ENCODE results near the gene THAP8. TPM values are rescaled to one million over a fixed set of nuclear protein-coding genes. Genes with fewer than 3 reads are reported as not detected.
A peak's percentile ranks its signal among the peaks of the same experiment; 100 is the strongest.

Gene THAP8
- 1 to 10 TPM; 2.3 to 7.9 TPM for total RNA-seq

DNA sequence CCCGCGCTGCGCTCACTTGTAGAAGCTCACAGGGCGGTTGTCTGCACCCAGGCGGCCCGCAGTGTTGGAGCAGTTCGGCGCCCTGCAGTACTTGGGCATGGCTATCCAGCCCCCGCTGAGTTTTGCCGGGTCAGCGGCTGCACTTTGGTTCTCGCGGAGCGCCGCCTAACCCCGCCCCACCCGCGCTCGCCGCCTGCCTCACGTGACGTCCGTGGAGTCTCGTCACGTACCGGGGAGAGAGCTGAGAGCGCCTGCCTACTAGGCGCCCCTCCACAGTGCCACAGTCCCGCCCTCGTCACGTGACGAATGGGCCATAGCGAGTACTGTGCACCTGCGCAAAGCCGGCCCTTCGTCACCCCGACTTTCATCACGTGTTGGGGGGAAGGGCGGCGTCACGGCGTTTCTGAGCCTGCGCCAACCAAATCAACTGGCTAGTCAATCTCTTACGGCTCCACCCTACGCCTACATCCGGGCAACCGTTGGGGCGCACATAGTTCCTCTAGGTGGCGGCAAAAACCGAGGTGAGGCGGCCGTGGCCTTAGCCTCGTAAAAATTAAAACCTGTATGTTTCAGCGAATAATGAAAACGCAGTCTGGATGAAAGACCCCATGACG, at the start of gene THAP8:
THAP8 (minus strand) TSS at position 167 of the 614 bp plus-strand sequence; CDS start at position 99, 68 bp downstream.
- H3K4me3 Mint-ChIP-seq: peak within 1 kb of the TSS; percentile 91
- peaks cover 6% of the 10 kb centered on the region for H3K36me3 Mint-ChIP-seq (ENCODE audit: low read depth)
- no peaks in the 10 kb centered on the region for H3K27me3 Mint-ChIP-seq
- ATAC-seq (replicated peaks): peak; percentile 91
- H3K27ac Mint-ChIP-seq: peak within 1 kb of the TSS; percentile 84
- H3K9me3 Mint-ChIP-seq: no peaks in the 10 kb centered on the region
- H3K4me1 Mint-ChIP-seq: peaks cover 13% of the 10 kb centered on the region

GRCh38 chr19:36103040-36103626, 49.0 kb upstream of the THAP8 start:
- no peaks in the 10 kb centered on the region for H3K27me3 Mint-ChIP-seq
- no peaks in the 10 kb centered on the region for H3K9me3 Mint-ChIP-seq
- ATAC-seq (replicated peaks): no peak
- H3K4me3 Mint-ChIP-seq: no peak overlapping the region
- H3K36me3 Mint-ChIP-seq (ENCODE audit: low read depth): peaks cover 13% of the 10 kb centered on the region
- H3K4me1 Mint-ChIP-seq: no peaks in the 10 kb centered on the region
- no peak overlapping the region for H3K27ac Mint-ChIP-seq

DNA sequence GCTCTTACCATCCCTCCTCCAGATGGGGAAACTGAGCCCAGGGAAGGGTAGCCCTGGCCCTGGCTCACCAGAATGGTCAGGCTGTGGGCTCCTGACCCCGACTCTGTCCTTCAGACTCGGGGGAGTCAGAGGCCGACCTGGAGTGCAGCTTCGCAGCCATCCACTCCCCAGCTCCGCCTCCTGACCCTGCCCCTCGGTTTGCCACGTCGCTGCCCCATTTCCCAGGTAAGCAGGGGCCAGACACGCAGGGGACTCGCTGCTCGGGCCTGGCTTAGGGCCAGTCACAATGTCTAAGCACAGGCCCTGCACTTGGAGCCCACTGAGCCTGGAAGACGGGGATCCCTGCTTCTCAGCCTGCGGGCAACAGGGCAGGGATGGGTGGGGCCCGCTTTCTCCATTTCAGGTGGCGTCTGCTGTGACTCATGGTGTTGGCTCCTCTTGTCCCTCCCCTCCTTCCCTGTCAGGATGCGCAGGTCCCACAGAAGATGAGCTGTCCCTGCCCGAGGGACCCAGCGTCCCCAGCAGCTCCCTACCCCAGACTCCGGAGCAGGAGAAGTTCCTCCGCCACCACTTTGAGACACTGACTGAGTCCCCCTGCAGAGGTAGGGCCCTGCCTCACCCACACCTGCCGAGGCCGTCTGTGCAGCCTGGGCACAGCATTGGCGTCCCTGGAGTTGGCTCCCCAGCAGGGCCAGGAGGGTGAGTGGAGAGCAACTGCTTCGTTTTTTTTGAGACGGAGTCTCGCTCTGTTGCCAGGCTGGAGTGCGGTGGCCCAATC, 47.7 kb upstream of the THAP8 start:
- no peaks in the 10 kb centered on the region for H3K27me3 Mint-ChIP-seq
- H3K27ac Mint-ChIP-seq: no peak overlapping the region
- no peak for ATAC-seq (replicated peaks)
- H3K4me3 Mint-ChIP-seq: no peak overlapping the region
- H3K9me3 Mint-ChIP-seq: no peaks in the 10 kb centered on the region
- H3K4me1 Mint-ChIP-seq: no peaks in the 10 kb centered on the region
- peaks cover 21% of the 10 kb centered on the region for H3K36me3 Mint-ChIP-seq (ENCODE audit: low read depth)

DNA sequence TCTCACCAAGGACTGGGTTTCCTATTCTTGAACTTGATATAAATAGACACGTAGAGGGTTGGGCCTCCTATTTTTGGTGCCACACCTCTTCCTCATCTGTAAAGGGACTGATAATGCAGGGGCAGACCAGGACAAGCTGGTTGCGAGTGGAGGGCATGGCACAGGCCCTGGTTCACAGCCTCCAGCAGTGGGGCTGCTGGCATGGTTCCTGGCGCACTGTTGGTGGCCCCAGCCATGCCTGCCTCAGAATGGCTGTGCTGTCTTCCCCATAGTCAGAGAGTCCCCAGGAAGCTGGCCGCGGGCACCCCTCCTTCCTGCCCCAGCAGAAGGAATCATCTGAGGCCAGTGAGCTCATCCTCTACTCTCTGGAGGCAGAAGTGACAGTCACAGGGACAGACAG, 46.4 kb upstream of the THAP8 start:
- ATAC-seq (replicated peaks): no peak
- Mint-ChIP-seq H3K4me1 (no peaks in the 10 kb centered on the region), H3K9me3 (no peaks in the 10 kb centered on the region), H3K4me3 (no peak overlapping the region), H3K36me3 (ENCODE audit: low read depth) (peaks cover 24% of the 10 kb centered on the region), H3K27me3 (no peaks in the 10 kb centered on the region), H3K27ac (no peak overlapping the region)

DNA sequence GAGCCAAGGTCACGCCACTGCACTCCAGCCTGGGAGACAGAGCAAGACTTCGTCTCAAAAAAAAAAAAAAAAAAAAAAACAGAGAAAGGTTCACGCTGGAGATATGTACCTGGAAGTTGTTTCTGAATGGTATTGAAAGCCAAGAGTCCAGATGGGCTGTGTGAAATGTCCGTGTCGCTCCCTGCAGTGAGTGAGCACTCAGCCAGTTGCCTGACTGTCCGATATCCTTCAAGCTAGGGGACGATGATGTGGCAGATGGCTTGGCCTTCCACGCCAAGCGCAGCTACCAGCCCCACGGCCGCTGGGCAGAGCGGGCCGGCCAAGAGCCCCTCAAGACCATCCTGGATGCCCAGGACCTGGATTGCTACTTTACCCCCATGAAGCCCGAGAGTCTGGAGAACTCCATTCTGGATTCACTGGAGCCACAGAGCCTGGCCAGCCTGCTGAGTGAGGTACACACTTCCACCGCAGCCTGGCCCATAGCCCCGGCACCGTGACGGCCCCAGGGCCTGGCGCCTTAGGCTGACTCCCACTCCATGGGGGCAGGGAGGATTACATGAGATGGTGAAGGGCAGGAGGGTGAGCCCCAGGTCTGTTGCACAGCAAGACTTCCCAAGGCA, 45.2 kb upstream of the THAP8 start:
- Mint-ChIP-seq H3K27me3 (no peaks in the 10 kb centered on the region), H3K9me3 (no peaks in the 10 kb centered on the region), H3K4me3 (no peak overlapping the region), H3K36me3 (ENCODE audit: low read depth) (peaks cover 31% of the 10 kb centered on the region), H3K27ac (no peak overlapping the region), H3K4me1 (no peaks in the 10 kb centered on the region)
- no peak for ATAC-seq (replicated peaks)

DNA sequence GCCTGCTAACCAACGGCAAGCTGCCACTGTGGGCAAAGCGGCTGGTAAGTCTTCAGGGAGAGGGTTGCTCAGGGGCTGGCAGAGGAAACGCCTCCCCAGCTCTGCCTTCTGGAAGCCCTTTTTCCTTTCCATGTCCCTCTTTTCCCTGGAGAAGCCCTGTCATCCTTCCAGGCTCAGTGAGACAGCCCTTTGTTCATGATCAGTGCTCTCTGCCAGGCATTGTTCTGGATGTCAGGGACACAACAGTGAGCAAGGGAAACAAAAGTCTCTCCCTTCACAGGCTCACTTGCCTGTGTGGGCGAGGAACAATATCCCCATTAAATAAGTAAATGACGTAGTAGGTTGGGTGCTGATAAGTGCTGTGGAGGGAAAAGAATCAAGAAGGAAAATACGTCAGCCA, 43.0 kb upstream of the THAP8 start:
- H3K27me3 Mint-ChIP-seq: no peaks in the 10 kb centered on the region

DNA sequence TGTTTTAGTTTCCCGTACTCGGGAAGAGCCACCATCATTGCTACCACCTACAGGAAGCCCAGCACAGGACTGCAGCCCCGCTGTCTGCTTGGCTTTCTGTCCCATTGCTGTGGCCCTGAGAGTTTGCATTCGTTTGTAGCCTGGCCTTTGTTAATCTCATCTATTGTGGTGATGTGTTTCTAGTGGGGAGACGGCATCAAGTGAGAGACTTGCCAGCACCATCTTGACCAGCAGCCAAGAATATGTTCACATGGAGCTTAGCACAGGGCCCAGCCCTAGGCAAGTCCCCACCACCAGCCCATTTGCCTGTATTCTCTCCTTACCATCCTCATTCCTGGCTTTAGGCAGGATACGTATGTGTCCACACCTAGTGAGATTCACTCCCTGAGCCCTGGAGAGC, 39.6 kb upstream of the THAP8 start:
- peak overlapping the region; percentile 53 for H3K4me3 Mint-ChIP-seq
- ATAC-seq (replicated peaks): no peak
- H3K27ac Mint-ChIP-seq: peak overlapping the region; percentile 66
- peaks cover 18% of the 10 kb centered on the region for H3K4me1 Mint-ChIP-seq
- no peaks in the 10 kb centered on the region for H3K9me3 Mint-ChIP-seq
- H3K27me3 Mint-ChIP-seq: no peaks in the 10 kb centered on the region
- peaks cover 52% of the 10 kb centered on the region for H3K36me3 Mint-ChIP-seq (ENCODE audit: low read depth)

More for the DNA sequence above, 43.0 kb upstream of the THAP8 start:
- no peak overlapping the region for H3K4me3 Mint-ChIP-seq
- peaks cover 42% of the 10 kb centered on the region for H3K36me3 Mint-ChIP-seq (ENCODE audit: low read depth)
- no peak overlapping the region for H3K27ac Mint-ChIP-seq
- ATAC-seq (replicated peaks): no peak
- peaks cover 13% of the 10 kb centered on the region for H3K4me1 Mint-ChIP-seq
- H3K9me3 Mint-ChIP-seq: no peaks in the 10 kb centered on the region

- H3K36me3 Mint-ChIP-seq (ENCODE audit: low read depth): peaks cover 52% of the 10 kb centered on the region
- peaks cover 18% of the 10 kb centered on the region for H3K4me1 Mint-ChIP-seq
- H3K4me3 Mint-ChIP-seq: peak overlapping the region; percentile 53
- H3K9me3 Mint-ChIP-seq: no peaks in the 10 kb centered on the region
- H3K27me3 Mint-ChIP-seq: no peaks in the 10 kb centered on the region
- peak; percentile 93 for ATAC-seq (replicated peaks)
- peak overlapping the region; percentile 66 for H3K27ac Mint-ChIP-seq
These were observed 39.1 kb upstream of the THAP8 start for GRCh38 chr19:36093146-36093662.

GRCh38 chr19:36092566-36092965, 38.5 kb upstream of the THAP8 start:
- Mint-ChIP-seq H3K27ac (peak overlapping the region; percentile 66), H3K4me1 (peaks cover 18% of the 10 kb centered on the region), H3K9me3 (no peaks in the 10 kb centered on the region), H3K27me3 (no peaks in the 10 kb centered on the region), H3K4me3 (peak overlapping the region; percentile 53), H3K36me3 (ENCODE audit: low read depth) (peaks cover 54% of the 10 kb centered on the region)
- peak; percentile 6 for ATAC-seq (replicated peaks)

- no peak for ATAC-seq (replicated peaks)
- Mint-ChIP-seq H3K36me3 (ENCODE audit: low read depth) (peaks cover 46% of the 10 kb centered on the region), H3K9me3 (no peaks in the 10 kb centered on the region), H3K27me3 (no peaks in the 10 kb centered on the region), H3K4me1 (peaks cover 18% of the 10 kb centered on the region), H3K4me3 (no peak overlapping the region), H3K27ac (no peak overlapping the region)
These were observed 37.0 kb upstream of the THAP8 start for GRCh38 chr19:36090910-36091695.

GRCh38 chr19:36089847-36090246, 35.8 kb upstream of the THAP8 start:
- Mint-ChIP-seq H3K36me3 (ENCODE audit: low read depth) (peaks cover 50% of the 10 kb centered on the region), H3K4me1 (peaks cover 18% of the 10 kb centered on the region), H3K27me3 (no peaks in the 10 kb centered on the region), H3K9me3 (no peaks in the 10 kb centered on the region), H3K27ac (no peak overlapping the region), H3K4me3 (no peak overlapping the region)
- ATAC-seq (replicated peaks): no peak

DNA sequence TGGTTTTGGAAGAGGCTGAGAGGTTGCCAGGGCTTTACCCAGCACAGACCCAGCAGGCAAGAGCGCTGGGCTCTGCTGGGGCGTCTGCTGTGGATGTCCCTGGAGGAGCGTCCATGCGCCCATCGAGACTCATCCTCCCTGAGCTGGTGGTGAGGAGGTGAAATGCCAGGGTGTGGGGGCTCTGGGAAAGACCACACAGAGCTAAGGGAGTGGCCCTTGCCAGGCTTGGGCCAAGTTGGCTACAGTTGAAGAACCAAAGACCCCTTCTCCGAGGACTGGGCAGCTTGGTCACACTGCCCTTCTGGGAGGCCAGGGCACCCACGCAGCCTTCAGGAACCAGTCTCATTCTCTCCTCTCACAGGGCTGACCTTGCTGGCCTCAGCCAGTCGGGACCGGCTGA, 32.2 kb upstream of the THAP8 start:
- ATAC-seq (replicated peaks): no peak
- Mint-ChIP-seq H3K27ac (no peak overlapping the region), H3K27me3 (no peaks in the 10 kb centered on the region), H3K36me3 (ENCODE audit: low read depth) (peaks cover 62% of the 10 kb centered on the region), H3K9me3 (no peaks in the 10 kb centered on the region), H3K4me1 (peaks cover 5% of the 10 kb centered on the region), H3K4me3 (no peak overlapping the region)

GRCh38 chr19:36084231-36085009, 30.3 kb upstream of the THAP8 start:
- ATAC-seq (replicated peaks): no peak
- Mint-ChIP-seq H3K4me3 (no peak overlapping the region), H3K27ac (no peak overlapping the region), H3K36me3 (ENCODE audit: low read depth) (peaks cover 64% of the 10 kb centered on the region), H3K4me1 (no peaks in the 10 kb centered on the region), H3K9me3 (no peaks in the 10 kb centered on the region), H3K27me3 (no peaks in the 10 kb centered on the region)

Measured in activated T-helper 17 cell treated with anti-CD3 and anti-CD28 coated beads, Interleukin-2, amount 50 U/mL, for 72 hours (primary cell).